HG02870 (cell line): ENCODE measurements around the gene TPO.
"Not testable (repeated sequence)": the region's sequence is repeated elsewhere in the genome, so short reads cannot be mapped to it uniquely, and the experiment has no call there.

Experiments
- ATAC-seq: cut with Tn5 transposase; IDR thresholded peaks from one replicate; pipeline ENCODE4 v1.9.1; 2021; ENCODE audit warnings: mild to moderate bottlenecking, moderate library complexity; ENCODE audit not compliant: unreplicated experiment

Gene TPO

DNA sequence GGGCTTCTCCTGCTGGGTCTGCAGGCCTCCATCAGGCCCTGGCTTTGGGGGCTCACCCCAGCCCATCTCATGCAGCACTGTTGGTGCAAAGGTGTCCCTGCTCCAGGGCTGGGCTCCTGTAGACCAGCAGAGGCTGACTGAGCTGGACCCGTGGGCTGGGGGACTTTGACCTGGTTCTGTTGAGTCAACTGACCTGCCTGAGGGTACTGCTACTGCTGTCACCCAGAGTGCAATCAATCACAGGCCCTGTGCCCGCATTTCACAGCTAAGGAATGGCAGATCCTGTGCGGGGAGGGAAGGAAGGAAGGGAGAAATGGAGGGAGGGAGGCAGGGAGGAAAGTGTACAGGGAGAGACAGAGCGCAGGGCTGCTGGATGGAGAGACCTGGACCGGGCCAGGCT lies 136.8 kb downstream of the TPO start:
- ATAC-seq = no peak

DNA sequence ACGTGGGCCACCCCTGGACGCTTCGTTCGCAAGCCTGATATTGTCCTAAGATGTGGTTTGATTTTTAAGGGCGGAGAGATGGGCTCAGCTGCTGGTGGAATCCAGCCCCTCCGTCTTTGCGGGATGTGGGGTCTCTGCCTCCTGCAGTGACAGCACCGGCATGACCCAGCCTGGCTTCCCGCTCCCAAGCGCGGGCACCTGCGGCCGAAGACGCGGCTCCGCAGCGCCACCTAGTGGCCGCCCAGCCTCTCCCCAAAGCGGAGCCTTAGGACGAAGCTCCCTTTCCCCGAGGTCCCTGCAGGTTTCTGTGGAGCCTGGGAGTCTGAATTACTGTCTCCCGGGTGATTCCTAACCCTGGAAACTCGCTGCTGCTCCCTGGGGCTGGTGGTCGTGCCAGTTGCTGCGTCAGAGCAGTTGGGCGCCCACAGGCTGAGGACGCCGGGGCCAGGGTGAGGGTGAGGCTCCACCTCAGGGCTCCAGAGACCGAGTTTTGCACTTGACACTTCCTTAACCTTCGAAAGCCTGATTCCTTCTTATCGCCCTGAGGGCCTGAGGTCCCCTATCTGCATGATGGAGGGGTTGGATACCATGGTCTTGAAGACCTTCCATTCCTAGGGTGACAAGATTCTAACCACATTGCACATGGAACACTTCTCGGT lies 137.5 kb downstream of the TPO start:
- peak; percentile 71 for ATAC-seq

DNA sequence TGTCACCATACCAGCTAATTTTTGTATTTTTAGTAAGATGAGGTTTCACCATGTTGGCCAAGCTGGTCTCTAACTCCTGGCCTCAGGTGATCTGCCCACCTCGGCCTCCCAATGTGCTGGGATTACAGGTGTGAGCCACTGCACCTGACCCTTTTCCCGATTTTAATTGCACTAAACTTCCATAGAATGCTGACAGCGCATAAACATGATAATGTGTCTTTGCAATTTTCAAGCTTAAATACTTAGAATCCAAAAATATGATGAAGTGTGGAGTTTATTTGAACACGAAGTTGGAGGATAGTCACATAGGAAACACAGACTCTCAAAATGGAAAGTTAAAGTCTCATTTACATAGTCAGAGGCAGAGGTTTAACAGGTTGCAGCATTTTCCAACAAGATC lies 138.6 kb downstream of the TPO start:
- no peak for ATAC-seq

DNA sequence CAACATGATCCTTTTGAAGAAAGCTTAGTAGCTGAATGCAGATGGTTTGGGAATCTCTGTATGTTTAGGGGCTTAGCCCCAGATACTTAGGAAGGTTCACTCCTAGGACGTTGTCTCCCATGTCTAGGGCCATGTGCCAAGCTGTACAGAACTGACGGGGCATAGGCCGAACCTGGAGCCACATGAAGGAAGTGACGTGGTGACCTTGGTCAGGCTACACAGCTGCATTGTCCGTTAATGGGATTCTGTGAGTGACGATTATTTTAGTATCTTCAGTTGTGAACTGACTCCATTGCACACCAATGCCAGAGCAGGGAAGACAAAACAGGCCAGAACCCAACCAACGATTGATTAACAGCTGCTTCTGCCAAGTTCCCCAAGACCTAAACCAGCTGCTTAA lies 139.3 kb downstream of the TPO start:
- no peak for ATAC-seq

DNA sequence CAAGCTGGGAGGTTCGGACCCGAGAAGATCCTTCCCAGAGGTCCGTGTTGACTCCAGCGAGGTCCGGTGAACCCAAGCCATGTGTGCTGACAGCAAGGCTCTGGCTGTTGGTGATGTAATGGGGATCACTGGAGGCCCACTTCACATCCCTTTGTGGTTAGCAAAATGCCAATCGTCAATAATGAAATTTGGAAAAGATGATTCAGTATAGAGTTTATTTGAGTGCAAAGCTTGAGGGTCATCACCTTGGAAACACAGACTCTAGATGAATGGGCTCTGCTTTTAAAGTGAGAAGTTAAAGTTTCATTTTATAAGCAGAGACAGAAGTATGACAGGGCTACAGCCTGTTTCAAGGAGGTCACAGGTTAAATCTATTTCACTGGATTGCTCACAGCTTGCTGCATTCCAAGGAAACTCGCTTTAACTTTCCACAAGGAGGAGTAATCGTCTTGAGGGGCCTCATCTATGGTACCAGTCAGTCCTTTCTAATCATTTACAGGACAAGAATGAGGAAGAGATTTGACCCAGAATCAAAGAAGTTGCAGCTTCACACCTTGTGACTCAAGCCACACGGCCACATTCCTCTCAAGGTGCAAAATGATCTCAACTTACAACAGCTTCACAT lies 140.5 kb downstream of the TPO start:
- ATAC-seq = no peak

DNA sequence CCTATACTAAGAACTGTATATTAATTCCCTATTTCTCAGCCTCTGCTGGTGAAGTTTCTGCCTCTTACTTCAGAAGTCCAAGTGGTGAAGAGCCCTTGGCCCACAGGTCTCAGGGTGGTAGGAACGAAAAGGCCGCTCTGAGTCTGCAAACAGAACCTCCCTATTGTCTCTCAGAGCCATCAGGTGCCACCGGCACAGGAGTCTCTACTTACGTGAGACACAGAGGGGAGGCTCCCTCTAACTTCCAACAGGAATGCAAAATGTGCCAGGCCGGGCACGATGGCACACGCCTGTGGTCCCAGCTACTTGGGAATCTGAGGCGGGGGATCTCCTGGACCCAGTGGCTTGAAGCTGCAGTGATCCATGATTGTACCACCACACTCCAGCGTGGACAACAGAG lies 143.0 kb downstream of the TPO start:
- no peak for ATAC-seq

DNA sequence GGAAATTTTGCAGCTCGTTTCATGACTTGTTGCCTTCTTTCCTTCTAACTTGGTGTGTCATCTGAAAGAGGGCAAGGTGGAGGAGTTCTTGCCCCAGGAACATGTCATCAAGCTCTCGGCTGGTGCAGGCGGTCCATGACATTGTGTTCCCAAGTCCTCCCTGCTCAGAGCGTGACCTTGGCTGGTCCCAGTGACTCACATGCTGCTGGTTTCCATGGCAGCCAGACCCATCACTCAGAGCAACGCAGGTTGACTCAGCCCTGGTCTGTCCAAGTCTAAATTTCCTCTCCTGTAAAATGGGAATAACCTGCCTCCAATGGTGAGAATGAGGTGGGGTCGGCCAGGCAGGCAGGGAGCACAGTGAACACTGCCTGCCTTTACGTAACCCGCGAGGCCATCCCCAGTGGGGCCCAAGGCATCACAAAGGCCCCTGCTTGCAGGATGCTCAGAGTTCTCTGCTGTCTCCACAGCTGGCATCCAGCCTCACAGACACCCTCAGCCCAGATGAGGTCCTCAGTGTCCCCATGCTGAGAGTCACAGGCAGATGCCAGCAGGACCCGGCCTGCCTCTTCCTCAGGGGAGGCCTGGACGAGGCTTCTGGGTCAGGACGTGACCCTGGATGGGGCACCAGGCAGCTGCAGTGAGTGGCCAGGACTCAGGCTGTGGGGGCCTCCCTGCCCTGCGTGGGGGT lies 143.7 kb downstream of the TPO start:
- no peak for ATAC-seq

DNA sequence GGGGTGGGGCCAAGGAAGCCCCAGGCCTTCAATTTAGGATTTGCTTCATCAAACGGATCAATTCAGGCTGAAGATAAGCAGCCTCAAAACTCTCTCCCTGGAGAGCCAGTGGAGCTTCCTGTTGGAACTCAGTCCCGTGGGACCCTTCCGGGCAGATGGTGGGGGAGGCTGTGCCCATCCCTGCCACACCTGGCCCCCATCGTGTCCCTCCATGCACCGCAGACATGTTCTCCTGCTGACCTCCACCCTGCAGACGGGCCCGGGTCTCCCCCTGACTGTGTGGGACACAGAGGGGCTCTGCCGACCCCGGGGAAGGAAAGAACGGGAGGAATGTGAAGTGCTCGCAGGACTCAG lies 144.2 kb downstream of the TPO start:
- no peak for ATAC-seq

DNA sequence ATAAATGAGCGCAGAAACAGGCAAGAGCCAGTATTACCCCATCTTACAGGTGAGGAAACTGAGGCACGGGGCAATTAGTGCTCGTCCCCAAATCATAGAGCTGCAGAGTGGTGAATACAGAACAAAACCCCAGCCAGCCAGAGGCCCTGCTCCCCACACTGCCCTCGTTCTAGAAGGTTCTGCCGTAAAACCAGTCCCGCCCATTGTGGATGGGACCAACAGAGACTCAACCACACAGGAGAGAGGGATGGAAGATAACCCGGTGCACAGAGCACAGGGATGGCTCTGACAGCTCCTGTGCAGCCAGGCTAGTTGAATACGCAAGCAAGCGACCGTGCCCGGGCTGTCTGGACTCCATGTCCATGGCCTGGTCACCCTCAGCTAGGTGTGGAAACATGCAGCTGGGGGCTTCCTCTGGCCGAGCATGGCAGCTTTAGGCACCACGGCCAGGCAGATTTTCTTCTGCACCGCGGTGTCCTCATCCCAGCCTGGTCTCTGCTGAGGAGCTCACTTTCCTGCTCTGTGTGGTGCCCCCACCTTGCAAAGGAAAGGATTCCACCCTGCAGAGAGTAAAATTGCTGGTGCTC lies 146.4 kb downstream of the TPO start:
- no peak for ATAC-seq

DNA sequence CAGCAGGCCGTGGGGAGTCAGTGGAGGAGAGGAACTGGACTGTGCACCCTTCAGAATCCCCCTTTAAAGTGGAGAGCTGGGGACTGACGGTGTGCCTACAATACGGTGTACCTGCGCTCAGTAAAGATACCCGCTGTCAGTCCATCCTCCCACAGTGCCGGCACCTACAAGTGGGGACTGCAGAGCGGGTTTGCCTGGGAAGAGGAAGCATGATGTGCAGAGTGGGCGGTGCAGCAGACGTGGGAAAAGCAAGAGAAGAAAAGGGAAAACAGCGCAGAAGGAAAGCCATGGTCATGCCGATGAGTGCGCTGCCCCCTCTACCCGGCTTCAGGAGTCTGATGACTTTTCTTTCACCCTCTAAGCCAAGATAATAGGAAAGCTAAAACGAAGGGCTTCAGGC lies 148.0 kb downstream of the TPO start:
- ATAC-seq = no peak

DNA sequence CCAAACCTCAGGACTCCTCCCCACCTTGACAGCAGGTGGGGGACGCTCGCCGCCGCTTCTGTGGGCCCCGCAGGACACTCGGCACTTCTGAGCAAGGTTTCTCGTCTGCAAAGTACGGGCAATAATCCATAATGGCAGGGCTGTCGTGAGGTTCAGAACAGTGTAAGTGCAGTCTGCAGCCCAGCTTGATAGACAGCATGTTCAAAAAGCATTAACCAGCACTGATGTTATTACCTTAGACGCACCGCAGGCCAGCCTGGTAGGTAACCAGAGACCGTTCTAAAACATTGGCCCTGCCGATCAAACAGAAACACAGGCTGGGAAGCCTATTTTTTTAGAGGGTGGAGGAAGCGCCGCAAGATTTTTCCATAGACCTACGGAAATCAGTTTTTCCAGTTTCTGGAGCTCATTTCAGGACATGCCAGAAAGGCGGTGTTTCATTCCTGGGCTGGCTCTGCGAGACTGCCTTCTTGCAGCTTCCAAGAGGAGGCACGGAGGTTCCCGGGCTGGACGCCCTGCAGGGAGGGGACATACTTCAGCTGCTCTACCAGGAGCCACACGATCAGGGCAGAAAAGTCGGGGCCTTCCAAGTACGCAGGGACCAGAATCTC lies 148.7 kb downstream of the TPO start:
- ATAC-seq = no peak

DNA sequence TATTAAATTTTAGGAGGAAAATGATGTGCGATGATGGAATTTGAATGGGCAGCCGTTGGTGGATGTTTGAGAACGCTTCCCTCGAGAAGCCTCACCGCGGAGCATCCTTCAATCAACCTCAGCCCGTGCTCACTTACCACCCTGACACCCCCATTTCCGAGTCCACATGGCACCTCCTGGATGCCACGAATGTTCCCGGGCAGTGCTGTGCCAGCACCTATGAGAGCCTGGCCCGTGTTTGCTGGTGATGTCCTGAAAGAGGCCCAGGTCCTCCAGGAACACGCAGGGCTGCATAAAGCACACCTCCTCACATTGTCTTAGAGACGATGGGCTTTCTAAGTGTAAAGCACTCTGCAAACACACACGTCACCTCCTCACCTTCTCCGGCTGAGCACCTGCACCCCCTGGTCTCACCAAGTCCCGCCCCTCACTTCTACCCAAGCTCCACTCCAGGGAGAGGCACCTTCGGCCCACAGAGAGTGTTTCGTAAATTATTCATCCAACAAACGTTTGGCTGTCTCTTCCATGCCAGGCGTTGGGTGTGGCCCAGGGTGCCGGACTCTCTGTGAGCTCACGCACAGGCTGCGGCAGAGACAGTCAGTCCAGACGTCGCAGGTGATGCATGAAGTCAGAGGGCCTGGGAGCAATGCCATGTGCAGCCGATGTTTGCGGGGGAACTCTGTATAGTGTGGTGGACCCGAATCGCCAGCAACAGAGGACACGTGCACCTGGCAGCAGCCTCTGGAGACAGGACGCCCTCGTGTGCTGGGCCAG lies 150.0 kb downstream of the TPO start:
- ATAC-seq = no peak

DNA sequence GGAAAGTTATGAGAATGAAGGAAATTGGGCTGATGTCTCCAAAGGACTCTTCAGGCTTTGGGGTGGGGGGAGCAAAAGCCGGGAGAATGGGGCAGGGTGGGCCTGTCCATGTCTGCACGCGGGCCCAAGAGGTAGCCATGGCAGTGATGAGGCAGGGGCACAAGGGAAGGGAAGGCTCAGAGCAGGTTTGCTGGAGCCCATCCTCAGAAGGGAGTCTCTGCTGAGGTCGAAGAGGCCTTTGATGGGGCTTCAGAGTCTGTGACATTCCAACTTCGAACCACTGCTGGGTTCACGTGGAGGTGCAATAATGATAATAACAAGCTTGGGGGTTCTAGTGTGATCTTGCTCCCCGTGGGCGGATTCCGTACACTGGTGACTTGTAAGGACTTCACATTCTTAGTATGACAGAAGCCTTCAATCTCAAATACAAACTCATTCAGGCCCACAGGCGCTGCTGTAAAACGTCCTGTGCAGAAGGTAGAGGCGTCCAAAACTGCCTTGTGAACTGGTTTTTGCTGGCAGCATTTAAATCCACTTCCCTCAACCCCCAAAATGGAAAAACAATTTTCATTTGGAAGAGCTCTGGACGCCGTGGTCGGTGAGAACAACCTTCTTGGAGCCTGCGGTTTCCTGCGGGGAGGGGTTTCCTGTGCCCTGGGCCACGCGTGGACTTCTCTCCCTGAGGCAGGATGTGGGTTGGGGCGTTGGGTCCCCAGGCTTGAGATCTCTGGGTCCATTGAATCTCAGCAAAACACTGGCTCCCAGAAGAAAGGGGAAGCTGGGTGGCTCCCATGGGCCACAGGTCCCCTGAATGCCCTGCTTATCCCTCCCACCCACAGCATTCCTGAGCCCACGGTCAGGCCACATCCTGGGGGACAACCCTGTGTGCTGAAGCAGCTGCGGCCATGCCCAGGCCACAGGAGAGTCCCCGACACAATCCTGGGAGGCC lies 151.0 kb downstream of the TPO start:
- ATAC-seq = no peak

DNA sequence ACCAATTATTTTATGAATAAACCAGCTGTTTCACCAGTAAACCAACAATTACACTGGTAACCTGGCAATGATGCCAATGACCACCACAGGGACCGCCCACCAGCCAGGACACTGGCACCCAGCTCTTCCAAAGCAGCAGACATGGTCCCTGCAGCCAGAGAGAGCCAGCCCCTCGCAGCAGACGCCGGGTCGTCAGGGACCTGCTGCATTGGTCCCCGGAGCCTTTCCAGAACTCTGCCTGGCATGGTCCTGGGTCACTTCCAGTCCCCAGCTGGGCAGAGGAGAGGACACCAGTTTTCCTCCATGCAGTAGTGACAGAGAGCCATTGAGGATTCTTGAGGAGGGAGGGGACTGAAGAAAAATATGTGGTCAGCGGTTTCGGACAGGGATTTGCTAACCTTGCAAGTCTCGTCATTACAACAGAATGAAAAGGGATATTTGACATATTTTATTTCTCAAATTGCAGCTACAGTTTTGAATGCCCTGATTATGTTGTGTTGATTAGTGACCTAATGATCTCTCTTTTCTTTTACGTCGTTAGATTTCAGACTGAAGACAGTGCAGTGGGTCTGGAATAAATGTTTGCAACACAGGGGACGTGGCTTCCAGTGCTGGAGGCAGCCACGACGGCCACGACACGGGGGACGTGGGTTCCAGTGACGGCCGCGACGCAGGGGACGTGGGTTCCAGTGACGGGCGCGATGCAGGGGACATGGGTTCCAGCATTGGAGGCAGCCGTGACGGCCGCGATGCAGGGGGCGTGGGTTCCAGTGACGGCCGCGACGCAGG lies 154.5 kb downstream of the TPO start:
- ATAC-seq = no peak

DNA sequence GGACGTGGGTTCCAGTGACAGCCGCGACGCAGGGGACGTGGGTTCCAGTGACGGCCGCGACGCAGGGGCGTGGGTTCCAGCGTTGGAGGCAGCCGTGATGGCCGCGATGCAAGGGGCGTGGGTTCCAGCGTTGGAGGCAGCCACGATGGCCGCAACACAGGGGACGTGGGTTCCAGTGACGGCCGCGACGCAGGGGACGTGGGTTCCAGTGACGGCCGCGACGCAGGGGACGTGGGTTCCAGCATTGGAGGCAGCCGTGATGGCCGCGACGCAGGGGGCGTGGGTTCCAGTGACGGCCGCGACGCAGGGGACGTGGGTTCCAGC lies 155.0 kb downstream of the TPO start:
- ATAC-seq = not testable (repeated sequence)

DNA sequence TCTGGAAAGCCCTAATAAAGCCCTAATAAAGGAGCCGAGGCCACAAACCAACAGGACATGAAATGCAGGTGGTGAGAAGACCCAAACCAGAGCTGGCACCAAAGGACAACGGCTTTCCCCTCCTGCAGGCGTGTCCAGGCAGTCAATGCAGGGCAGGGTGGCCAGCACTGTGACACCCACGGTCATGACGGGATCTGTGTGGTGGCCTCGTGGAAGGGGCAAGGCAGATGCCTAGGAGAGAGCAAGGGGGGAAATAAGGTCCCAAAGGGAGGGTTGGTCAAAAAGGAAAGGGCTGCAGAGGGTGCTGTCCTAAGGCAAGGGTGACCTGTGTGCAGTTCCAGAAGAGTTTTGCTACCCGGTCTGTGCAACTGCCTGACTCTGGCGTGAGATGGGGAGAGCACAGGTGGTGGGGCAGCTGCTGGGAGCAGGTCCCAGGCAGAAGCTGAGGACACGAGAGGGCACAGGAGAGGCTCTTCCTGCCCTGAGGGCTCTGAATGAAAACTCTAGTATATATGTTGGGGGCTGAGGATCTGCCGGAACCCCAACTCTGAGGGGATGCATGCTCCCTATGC lies 156.7 kb downstream of the TPO start:
- no peak for ATAC-seq

DNA sequence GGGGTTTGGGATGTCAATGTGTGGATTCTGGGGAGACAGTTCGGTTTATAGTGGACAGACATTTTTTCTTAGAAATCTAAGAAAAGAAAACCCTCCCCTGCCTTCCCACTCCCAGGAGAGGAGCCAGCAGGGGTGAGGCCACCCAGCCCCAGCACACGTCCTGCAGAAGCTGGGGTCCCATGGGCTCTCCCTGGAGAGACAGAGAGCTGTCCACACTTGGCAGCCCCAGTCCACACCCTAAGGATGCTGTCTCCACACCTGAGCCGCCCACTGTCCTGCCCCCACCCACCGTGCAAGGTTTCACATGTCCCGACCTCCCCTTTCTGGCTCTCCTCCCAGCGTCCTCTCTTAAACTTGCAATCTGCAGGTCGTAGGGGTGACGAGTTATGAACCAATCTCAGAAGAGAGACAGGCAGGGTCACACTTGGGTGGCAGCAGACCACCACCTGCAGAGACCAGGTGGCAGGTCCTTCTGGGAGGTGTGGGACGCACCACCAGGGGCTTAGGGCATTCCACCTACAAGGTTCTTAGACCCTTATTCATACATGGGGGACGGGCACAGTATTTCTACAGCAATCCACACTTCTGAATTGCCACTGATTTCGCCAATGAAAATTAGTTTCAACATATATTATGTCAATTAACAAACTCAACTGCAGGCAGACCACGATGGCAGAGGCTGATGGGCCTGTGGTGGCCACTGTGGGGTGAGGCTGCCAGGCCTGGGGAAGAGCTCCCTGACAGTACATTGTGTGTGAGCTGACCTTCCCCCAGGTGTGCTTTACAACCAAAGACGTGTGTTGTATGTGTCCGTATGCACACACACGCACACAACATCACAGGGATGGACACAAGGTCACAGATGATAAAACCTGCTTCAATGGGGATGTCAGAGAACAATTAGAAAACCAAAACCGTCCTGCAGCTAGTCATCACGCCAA lies 158.5 kb downstream of the TPO start:
- no peak for ATAC-seq

DNA sequence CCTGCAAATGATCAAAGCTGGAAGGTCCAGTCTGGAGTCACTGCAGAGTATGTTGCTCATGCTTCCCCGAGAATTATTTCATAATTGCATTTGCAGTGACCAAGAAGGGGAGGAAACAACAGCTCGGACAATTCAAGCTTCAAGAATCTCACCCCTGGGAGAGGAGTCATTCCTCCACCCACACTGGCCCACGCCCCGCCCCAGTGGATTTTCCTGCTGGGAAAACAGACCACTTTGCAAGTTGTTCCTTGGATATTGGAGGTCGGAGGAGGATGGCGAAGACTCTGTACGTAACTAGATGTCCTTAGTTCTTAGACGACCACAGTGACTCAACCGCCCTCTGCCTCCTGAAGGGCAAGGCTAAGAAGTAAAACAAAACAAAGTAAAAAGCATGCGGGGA lies 159.4 kb downstream of the TPO start:
- ATAC-seq = no peak
